ENCODE results near the gene GSN. TPM values are rescaled to one million over a fixed set of nuclear protein-coding genes. Genes with fewer than 3 reads are reported as not detected.

GSN gene
- total and polyA plus RNA-seq, 2 of the 8 experiments (the other 6 are each of a cell fraction or from before 2014, with no cell fraction given) = 52.3 to 94.5 TPM

DNA sequence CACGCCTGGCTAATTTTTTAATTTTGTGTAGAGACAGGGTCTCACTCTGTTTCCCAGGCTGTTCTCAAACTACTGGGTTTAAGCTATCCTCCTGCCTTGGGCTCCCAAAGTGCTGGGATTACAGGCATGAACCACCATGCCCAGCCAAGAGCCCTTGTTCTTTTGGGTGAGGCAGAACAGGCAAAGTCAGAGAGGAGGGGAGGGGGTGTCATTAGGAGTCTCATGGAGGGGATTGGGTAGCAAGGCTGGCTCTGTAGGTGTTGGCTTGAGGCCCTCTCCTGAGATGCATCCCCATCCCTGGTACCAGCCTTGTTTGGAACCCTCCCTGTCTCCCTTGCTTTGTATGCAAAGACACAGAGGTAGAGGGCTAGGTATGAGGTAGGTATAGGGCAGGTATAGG, 24.1 kb downstream of the GSN start:
- Histone ChIP-seq H4K8ac (ENCODE audit: extremely low read depth, insufficient read depth, low read length) (no peak overlapping the region), H3K14ac (ENCODE audit: insufficient read length) (no peak overlapping the region), H3K36me3 (ENCODE audit: control insufficient read depth in 2 of 4, insufficient read depth in 4 of 4, low read length in 3 of 4) (no peaks in the 10 kb centered on the region), H3K18ac (ENCODE audit: extremely low read depth, low read length) (no peak overlapping the region), H3K23ac (ENCODE audit: insufficient read length) (no peak overlapping the region), H3K27me3 (replicated peaks in 1 of 4; ENCODE audit: control insufficient read depth in 3 of 4, extremely low read depth in 1 of 4, insufficient read depth in 3 of 4, low read length in 3 of 4) (peaks cover 0 to 15% (median 13%) of the 10 kb centered on the region in 4 experiments; a peak in 5 of 7 replicates), H3K4me1 (replicated peaks in 1 of 4; ENCODE audit: control insufficient read depth in 3 of 4, insufficient read depth in 4 of 4, low read length in 3 of 4) (peaks cover 20 to 31% (median 23%) of the 10 kb centered on the region in 4 experiments), H4K5ac (ENCODE audit: insufficient read length, low read depth, low read length) (no peak overlapping the region), H3K79me2 (ENCODE audit: control insufficient read depth in 1 of 2, insufficient read depth in 2 of 2, low read length in 2 of 2) (no peaks in the 10 kb centered on the region), H2AFZ (ENCODE audit: low read length) (no peak overlapping the region), H2BK12ac (ENCODE audit: low read depth, low read length) (no peak overlapping the region), H4K20me1 (replicated peaks in 1 of 2; ENCODE audit: control insufficient read depth in 1 of 2, insufficient read depth in 2 of 2, low read length in 2 of 2) (peaks cover 7 to 13% of the 10 kb centered on the region in 2 experiments), H2BK120ac (replicated peaks; ENCODE audit: low read depth, low read length) (no peak overlapping the region), H3K79me1 (ENCODE audit: low read depth, low read length) (no peaks in the 10 kb centered on the region; the same call in 1 of the 2 replicates), H3K4ac (replicated peaks; ENCODE audit: insufficient read length, low read depth, low read length) (no peak overlapping the region), H3K56ac (replicated peaks; ENCODE audit: insufficient read length, low read depth, low read length) (no peak overlapping the region), H3K9ac (replicated peaks in 1 of 4; ENCODE audit: extremely low read depth in 1 of 4, low read depth in 3 of 4, low read length in 3 of 4) (no peak overlapping the region), H4K91ac (replicated peaks; ENCODE audit: insufficient read length, low read length) (no peak overlapping the region), H3K27ac (ENCODE audit: low read depth, low read length) (no peak overlapping the region), H3K23me2 (ENCODE audit: low read depth, low read length) (no peaks in the 10 kb centered on the region; the same call in 1 of the 2 replicates), H2AK5ac (ENCODE audit: low read depth, low read length) (no peak overlapping the region), H3K9me3 (ENCODE audit: insufficient read depth in 2 of 2, low read depth in 1 of 2, low read length in 1 of 2) (no peaks in the 10 kb centered on the region), H3K4me2 (ENCODE audit: insufficient read depth in 1 of 2, low read depth in 2 of 2, low read length in 2 of 2) (no peak overlapping the region), H2BK15ac (ENCODE audit: low read length) (no peak overlapping the region), H2BK5ac (ENCODE audit: low read depth, low read length) (no peak overlapping the region), H3K4me3 (ENCODE audit: extremely low read depth in 1 of 4, insufficient read depth in 2 of 4, low read depth in 3 of 4, low read length in 4 of 4) (no peak overlapping the region), H2BK20ac (ENCODE audit: low read length) (no peak overlapping the region)
- CTCF ChIA-PET (ENCODE audit: partially characterized antibody) = interaction anchor here (0.8 to 3.9 kb wide), 3 partner anchors 11 to 79 kb away, joined by 3 to 15 read pairs (median 4); no protein-coding TSS in a partner anchor
- FAIRE-seq (no peak), DNase-seq (ENCODE audit: low read depth in 1 of 2, low spot score in 2 of 2) (no peak)
- 91% methylated on average over 1 of the region's 1 CpG; no CpG with 5 or more reads in 1 of the 2 experiments for WGBS, 2 experiments (ENCODE audit: extremely low coverage in 1 of 2, insufficient coverage in 1 of 2, insufficient read length in 1 of 2, insufficient replicate concordance in 2 of 2, low coverage in 1 of 2, low lambda C conversion rate in 2 of 2, missing lambda C conversion rate in 1 of 2)
- POLR2A ChIA-PET (ENCODE audit: partially characterized antibody) = no interaction called here
- TF ChIP-seq HDAC6 (IDR thresholded peaks at IDR 0.05; ENCODE audit: low read depth, low read length) (no peak), TBP (IDR thresholded peaks at IDR 0.05; ENCODE audit: low read depth, low read length) (no peak), GABPA (IDR thresholded peaks at IDR 0.05; ENCODE audit: borderline replicate concordance, insufficient read depth, low read length) (no peak), EZH2 (IDR thresholded peaks at IDR 0.05; ENCODE audit: low read depth, low read length, severe bottlenecking) (no peak), BACH1 (IDR thresholded peaks at IDR 0.05; ENCODE audit: low read length) (no peak)
- TF ChIP-seq, protein P1, sequence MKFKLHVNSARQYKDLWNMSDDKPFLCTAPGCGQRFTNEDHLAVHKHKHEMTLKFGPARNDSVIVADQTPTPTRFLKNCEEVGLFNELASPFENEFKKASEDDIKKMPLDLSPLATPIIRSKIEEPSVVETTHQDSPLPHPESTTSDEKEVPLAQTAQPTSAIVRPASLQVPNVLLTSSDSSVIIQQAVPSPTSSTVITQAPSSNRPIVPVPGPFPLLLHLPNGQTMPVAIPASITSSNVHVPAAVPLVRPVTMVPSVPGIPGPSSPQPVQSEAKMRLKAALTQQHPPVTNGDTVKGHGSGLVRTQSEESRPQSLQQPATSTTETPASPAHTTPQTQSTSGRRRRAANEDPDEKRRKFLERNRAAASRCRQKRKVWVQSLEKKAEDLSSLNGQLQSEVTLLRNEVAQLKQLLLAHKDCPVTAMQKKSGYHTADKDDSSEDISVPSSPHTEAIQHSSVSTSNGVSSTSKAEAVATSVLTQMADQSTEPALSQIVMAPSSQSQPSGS (IDR thresholded peaks at IDR 0.05; ENCODE audit: low read length) = no peak

Measured in H1 (cell line).